ENCODE measurements around the gene NSMCE4A.
"Not testable (repeated sequence)": the region's sequence is repeated elsewhere in the genome, so short reads cannot be mapped to it uniquely, and the experiment has no call there.

The NSMCE4A gene, protein sequence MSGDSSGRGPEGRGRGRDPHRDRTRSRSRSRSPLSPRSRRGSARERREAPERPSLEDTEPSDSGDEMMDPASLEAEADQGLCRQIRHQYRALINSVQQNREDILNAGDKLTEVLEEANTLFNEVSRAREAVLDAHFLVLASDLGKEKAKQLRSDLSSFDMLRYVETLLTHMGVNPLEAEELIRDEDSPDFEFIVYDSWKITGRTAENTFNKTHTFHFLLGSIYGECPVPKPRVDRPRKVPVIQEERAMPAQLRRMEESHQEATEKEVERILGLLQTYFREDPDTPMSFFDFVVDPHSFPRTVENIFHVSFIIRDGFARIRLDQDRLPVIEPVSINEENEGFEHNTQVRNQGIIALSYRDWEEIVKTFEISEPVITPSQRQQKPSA

DNA sequence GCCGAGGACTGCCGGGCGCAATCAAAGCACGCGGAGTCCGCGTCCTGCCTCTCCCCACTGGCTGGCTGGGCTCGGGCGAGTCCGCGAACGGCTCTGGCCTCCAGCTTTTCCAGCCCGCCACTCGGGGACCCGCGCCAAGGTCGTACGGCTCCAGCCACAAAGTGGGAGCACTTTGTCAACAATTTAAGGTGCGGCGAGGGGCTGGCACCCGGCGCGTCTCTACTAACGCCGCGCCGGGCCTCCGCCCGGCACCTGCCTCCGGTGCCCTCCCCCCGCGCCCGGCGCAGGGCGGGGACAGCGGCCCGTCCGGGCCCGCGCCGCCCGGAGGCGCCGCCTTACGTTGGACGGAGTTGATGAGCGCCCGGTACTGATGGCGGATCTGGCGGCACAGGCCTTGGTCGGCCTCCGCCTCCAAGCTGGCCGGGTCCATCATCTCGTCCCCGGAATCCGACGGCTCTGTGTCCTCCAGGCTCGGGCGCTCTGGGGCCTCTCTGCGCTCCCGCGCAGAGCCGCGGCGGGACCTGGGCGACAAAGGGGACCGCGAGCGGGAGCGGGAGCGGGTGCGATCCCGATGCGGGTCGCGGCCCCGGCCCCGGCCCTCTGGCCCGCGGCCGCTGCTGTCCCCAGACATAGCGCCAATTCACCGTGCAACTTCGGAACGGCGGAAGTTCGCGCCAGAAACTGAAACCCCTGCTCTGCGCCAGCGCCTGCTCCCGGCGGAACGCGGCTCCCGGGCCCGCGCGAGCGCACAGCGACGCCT, at the start of gene NSMCE4A:
TSS of gene NSMCE4A (minus strand) at position 683 of the 760 bp plus-strand sequence. CDS start at position 631, 52 bp downstream.
- DNase-seq (ENCODE audit: low read depth), result peak; percentile 33

GRCh38 chr10:122023257-122023656, 48.2 kb upstream of the NSMCE4A start:
- DNase-seq (ENCODE audit: low read depth), result not testable (repeated sequence)

DNA sequence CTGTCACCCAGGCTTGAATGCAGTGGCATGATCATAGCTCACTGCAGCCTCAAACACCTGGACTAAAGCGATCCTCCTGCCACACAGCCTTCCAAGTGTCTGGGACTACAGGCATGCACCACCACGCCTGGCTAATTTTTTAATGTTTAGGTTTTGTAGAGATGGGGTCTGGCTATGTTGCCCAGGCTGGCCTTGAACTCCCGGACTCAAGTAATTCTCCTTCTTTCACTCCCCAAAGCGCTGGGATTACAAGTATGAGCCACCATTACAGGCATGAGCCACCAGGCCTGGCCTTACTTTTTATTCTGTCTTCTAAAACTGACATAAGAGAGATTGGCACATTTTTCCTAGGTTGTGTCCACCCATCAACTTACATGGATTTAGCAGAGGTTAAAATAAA, 47.3 kb upstream of the NSMCE4A start:
- DNase-seq (ENCODE audit: low read depth), result no peak

GRCh38 chr10:122021828-122022227, 46.8 kb upstream of the NSMCE4A start:
- no peak for DNase-seq (ENCODE audit: low read depth)

GRCh38 chr10:122021379-122021778, 46.4 kb upstream of the NSMCE4A start:
- peak; percentile 63 for DNase-seq (ENCODE audit: low read depth)

GRCh38 chr10:122020226-122020625, 45.2 kb upstream of the NSMCE4A start:
- no peak for DNase-seq (ENCODE audit: low read depth)

GRCh38 chr10:122019414-122019975, 44.5 kb upstream of the NSMCE4A start:
- DNase-seq (ENCODE audit: low read depth), result no peak

DNA sequence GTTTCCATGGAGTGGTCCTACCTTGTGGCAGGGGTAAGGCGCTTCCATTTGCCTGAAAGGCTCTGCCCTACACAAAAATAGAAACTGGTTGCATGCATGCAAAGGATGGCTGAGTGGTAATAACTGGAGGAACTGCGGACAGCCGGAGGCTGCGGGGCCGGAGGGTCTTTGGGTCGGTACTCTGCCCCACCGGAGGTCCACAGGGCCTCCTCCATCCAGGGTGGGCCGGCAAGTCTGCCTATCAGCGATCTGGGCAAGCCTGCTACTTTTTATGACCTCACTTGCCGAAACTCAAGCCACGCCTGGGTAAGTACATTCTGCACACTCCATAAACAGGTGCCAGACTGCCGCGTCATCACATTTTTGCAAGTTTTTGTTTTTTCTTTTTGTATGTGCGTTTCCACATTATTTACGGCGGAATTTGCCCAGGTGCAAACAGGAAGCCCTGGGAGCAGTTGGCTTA, 44.0 kb upstream of the NSMCE4A start:
- DNase-seq (ENCODE audit: low read depth), result no peak

GRCh38 chr10:122018491-122018890, 43.5 kb upstream of the NSMCE4A start:
- no peak for DNase-seq (ENCODE audit: low read depth)

DNA sequence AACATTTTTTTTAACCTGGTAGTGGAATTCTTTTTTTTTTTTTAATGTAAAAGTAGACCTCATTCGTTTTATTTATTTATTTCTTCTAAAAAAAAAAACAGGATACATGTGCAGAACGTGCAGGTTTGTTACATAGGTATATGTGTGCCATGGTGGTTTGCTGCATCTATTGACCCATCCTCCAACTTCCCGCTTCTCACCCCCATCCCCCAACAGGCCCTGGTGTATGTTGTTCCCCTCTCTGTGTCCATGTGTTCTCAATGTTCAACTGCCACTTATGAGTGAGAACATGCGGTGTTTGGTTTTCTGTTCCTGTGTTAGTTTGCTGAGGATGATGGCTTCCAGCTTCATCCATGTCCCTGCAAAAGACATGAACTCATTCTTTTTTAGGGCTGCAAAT, 42.9 kb upstream of the NSMCE4A start:
- not testable (repeated sequence) for DNase-seq (ENCODE audit: low read depth)

DNA sequence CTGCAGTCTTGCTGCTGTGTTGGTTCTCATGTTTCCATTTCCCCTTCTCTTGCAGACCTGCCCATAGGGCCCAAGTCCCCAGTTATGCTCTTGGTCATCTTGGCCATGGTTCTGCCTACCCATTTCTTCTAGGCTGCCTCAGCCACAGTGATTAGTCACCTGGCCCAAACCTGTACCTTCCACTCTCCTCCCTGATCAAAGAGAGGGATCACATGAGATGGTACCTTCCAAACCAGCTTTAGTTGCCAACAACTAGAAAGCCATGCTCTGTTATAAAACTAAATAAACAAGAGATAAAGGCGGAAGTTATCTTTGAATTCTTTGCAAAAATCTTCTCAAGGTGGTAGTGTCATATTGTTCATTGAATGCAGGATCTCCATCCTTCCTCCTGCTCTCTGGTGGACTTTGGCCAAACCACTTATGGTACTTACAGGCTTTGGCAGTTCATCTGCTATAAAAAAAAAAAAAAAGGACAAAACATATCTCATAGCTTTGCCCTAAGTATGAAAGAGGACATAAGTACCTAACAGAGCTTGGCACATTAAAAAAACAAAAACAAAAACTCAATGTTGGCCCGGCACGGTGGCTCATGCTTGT, 39.7 kb upstream of the NSMCE4A start:
- DNase-seq (ENCODE audit: low read depth), result no peak

DNA sequence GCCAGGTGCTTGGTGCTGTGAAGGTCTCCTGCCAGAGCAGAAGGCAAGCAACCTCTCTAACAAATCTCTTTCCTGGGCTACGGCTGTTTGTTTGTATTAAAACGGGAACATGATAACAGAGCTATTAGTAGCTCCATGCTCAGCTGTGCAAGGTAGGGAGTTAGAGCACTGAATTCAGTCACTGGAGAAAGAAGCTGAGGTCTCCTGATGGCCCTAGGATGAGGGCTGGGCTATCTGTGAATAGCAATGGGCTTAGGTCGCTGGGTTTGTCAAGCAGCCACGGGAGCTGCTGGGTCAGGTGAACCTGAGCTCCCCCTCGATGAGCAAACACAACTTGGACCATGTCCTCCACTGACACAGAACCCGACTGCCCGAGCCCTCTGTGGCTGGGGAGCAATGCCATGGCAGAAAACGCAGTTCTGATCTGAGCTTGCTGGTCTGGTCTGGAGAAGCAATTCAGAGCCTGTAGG, 38.3 kb upstream of the NSMCE4A start:
- no peak for DNase-seq (ENCODE audit: low read depth)

GRCh38 chr10:122012731-122013130, 37.7 kb upstream of the NSMCE4A start:
- no peak for DNase-seq (ENCODE audit: low read depth)

- no peak for DNase-seq (ENCODE audit: low read depth)
Measured at GRCh38 chr10:122010405-122011050, 35.5 kb upstream of the NSMCE4A start.

DNA sequence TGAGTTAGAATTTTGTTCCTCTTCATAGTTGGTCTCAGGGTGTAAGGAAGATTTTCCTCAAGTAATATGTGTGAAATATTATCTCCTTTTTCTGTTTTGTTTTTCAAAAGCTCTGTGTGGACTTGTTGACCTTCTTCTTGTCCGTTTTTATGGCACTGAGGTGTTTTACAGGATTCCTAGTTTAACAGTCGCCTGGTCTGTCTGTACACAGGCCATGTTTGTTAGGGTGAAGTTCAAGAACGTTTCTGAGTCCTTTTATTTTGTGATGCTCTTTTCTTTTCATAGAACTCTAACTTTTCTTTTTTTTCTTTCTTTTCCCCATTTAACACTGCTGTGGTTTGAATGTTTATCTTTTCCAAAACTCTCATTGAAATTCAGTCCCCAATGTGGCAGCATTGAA, 32.4 kb upstream of the NSMCE4A start:
- DNase-seq (ENCODE audit: low read depth), result no peak

GRCh38 chr10:122001698-122002097, 26.7 kb upstream of the NSMCE4A start:
- DNase-seq (ENCODE audit: low read depth), result no peak

GRCh38 chr10:121999301-121999700, 24.3 kb upstream of the NSMCE4A start:
- no peak for DNase-seq (ENCODE audit: low read depth)

- DNase-seq (ENCODE audit: low read depth), result no peak
Measured at GRCh38 chr10:121998462-121998861, 23.4 kb upstream of the NSMCE4A start.

- DNase-seq (ENCODE audit: low read depth), result no peak
Measured at GRCh38 chr10:121994429-121994941, 19.5 kb upstream of the NSMCE4A start.

DNA sequence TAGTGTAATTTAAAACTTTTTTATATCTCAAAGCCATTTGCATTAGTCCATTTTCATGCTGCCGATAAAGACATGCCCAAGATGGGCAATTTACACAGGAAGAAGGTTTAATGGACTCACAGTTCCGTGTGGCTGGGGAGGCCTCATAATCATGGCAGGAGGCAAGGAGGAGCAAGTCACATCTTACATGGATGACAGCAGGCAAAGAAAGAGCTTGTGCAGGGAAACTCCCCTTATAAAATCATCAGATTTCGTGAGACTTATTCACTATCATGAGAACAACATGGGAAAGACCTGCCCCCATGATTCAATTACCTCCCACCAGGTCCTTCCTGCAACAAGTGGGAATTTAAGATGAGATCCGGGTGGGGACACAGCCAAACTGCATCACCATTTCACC, 16.7 kb upstream of the NSMCE4A start:
- DNase-seq (ENCODE audit: low read depth), result not testable (repeated sequence)

DNA sequence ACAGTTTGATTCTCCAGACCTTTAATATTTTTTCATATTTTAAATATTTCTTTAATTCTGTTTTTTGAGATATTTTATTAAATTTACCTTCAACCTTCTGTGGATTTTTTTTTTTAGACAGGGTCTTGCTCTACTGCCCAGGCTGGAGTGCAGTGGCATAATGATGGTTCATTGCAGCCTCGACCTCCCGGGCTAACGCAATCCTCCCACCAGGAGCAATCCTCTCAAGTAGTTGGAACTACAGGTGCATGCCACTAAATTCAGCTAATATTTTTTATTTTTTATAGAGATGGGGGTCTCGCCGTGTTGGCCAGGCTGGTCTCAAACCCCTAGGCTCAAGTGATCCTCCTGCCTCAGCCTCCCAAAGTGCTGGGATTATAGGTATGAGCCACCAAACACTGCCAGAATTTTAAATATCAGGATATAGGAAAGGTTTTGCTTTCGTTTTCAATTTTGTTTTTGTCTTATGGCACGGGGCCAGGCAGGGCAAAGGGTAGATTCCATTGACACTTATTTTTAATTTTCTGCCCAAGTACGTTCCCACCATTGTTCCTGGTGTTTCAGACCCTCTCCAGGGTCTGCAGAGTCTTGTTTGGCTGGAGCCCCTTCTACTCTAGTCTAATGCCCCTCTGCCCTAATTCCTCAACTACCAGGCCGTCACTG, 15.1 kb upstream of the NSMCE4A start:
- DNase-seq (ENCODE audit: low read depth), result no peak

Measured in fibroblast of the conjunctiva (primary cell).